OCI-LY7 (cell line): ENCODE data around the gene NEK11.

Experiments
- EZH2phosphoT487 ChIP-seq: fragments of 200-600 bp; sonication (generic); IDR thresholded peaks from 2 replicates; pipeline ENCODE4 v1.6.1; 2018; ENCODE audit warnings: low read depth, borderline replicate concordance, mild to moderate bottlenecking, mixed run types, antibody characterized with exemption, low read length, moderate library complexity, mixed read lengths
- TF ChIP-seq, protein P1 (sequence below): fragments of 200-600 bp; sonication (generic); conservative IDR thresholded peaks from 2 replicates; pipeline ENCODE4 v1.5.1; 2014; ENCODE audit warnings: mild to moderate bottlenecking, antibody characterized with exemption, low read length, moderate library complexity, mixed read lengths

DNA sequence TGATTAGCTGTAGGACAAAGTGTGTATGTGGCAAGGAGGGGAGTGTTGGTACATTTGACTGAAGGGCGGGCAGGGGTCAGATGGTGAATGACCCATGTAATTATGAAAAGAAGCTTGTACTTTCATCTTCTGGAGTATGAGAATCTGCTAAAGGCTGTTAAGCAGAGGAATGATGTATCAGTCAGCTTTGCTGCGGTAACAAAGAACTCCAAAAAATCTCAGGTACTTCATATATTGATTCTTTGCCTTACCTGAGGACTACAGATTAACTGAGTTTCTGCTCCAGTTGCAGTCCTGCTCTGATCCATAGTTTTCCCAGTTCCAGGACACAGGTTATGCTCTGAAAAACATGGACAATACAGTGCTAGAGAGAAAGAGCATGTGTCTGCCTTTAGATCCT lies 115.1 kb downstream of the NEK11 start:
- TF ChIP-seq, protein P1, sequence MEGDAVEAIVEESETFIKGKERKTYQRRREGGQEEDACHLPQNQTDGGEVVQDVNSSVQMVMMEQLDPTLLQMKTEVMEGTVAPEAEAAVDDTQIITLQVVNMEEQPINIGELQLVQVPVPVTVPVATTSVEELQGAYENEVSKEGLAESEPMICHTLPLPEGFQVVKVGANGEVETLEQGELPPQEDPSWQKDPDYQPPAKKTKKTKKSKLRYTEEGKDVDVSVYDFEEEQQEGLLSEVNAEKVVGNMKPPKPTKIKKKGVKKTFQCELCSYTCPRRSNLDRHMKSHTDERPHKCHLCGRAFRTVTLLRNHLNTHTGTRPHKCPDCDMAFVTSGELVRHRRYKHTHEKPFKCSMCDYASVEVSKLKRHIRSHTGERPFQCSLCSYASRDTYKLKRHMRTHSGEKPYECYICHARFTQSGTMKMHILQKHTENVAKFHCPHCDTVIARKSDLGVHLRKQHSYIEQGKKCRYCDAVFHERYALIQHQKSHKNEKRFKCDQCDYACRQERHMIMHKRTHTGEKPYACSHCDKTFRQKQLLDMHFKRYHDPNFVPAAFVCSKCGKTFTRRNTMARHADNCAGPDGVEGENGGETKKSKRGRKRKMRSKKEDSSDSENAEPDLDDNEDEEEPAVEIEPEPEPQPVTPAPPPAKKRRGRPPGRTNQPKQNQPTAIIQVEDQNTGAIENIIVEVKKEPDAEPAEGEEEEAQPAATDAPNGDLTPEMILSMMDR, result no peak
- TF ChIP-seq EZH2phosphoT487, result no peak
